CD4-positive, alpha-beta T cell (primary cell): ENCODE measurements around the gene LNX2. TPM values are rescaled to one million over a fixed set of nuclear protein-coding genes. Genes with fewer than 3 reads are reported as not detected.

Source experiments
- ATAC-seq: fragments of 200-7000 bp; cut with Tn5 transposase; one replicate; pipeline ENCODE4 v1.10.0; 2022; ENCODE audit warnings: mild to moderate bottlenecking; ENCODE audit not compliant: poor library complexity
- CTCF ChIA-PET: fragments of 350-600 bp; sonication (Branson Sonifier 250); formaldehyde crosslinking; loops from one replicate; lab custom pipeline; 2021; ENCODE audit warnings: antibody characterized with exemption, inconsistent platforms; lab: Charles Lee
- POLR2A ChIA-PET: fragments of 350-600 bp; sonication (Branson Sonifier 250); formaldehyde crosslinking; loops from one replicate; lab custom pipeline; 2021; ENCODE audit warnings: antibody characterized with exemption, inconsistent platforms; lab: Charles Lee
- DNase-seq, 14 experiments: peaks; one replicate each; pipeline ENCODE4 v3.0.0-alpha.2; 2013 to 2020; ENCODE audit warnings: mixed read lengths in 2 of 14
- H3K27ac ChIP-seq, 2 donors: one replicate each; pipeline versions ENCODE4 v1.5.1 to v1.7.0; 2013; ENCODE audit warnings: low read length in 2 of 2, low read depth in 1 of 2, mild to moderate bottlenecking in 1 of 2
- H3K27me3 ChIP-seq, 2 experiments: 1 replicate in 1 of 2; 2 replicates in 1 of 2; pipeline versions ENCODE4 v1.6.1 to v1.7.0; 2013; ENCODE audit warnings: low read length in 2 of 2, control low read depth in 1 of 2, mild to moderate bottlenecking in 1 of 2, moderate library complexity in 1 of 2; ENCODE audit not compliant: insufficient read depth in 2 of 2, control insufficient read depth in 1 of 2
- H3K36me3 ChIP-seq: one replicate; pipeline ENCODE4 v1.6.1; 2013; ENCODE audit warnings: low read length, control low read depth; ENCODE audit not compliant: insufficient read depth
- H3K4me1 ChIP-seq: one replicate; pipeline ENCODE4 v1.6.1; 2013; ENCODE audit warnings: low read length, control low read depth; ENCODE audit not compliant: insufficient read depth
- H3K4me3 ChIP-seq: one replicate; pipeline ENCODE4 v1.5.1; 2013; ENCODE audit warnings: mild to moderate bottlenecking, low read length, moderate library complexity
- H3K9me3 ChIP-seq, 2 experiments: 1 replicate in 1 of 2; 2 replicates in 1 of 2; pipeline versions ENCODE4 v1.6.1 to v1.7.0; 2013; ENCODE audit warnings: low read length in 2 of 2, mild to moderate bottlenecking in 2 of 2, control low read depth in 1 of 2, moderate library complexity in 1 of 2; ENCODE audit not compliant: control insufficient read depth in 1 of 2, insufficient read depth in 1 of 2
- H3K27ac Mint-ChIP-seq: one replicate; pipeline ENCODE4 v1.8.0; 2020; ENCODE audit warnings: mixed read lengths
- H3K27me3 Mint-ChIP-seq: one replicate; pipeline ENCODE4 v1.8.0; 2021; ENCODE audit warnings: mixed read lengths
- H3K36me3 Mint-ChIP-seq: one replicate; pipeline ENCODE4 v1.8.0; 2021; ENCODE audit warnings: low read depth, mixed read lengths
- H3K4me1 Mint-ChIP-seq: one replicate; pipeline ENCODE4 v1.8.0; 2021; ENCODE audit warnings: low read depth, mixed read lengths
- H3K4me3 Mint-ChIP-seq: one replicate; pipeline ENCODE4 v1.8.0; 2020; ENCODE audit warnings: mild to moderate bottlenecking, mixed read lengths
- H3K9me3 Mint-ChIP-seq: one replicate; pipeline ENCODE4 v1.8.0; 2020; ENCODE audit warnings: mixed read lengths
- CTCF ChIP-seq: fragments of 200-600 bp; IDR thresholded peaks from one replicate; pipeline ENCODE4 v1.8.0; 2022; ENCODE audit warnings: antibody characterized with exemption, mild to moderate bottlenecking
- intact Hi-C, 2 experiments: fragments of 100-400 bp; cut with DNase I in 1 of 2; cut with micrococcal nuclease in 1 of 2; formaldehyde crosslinking; loops; one replicate each; pipeline versions ENCODE4 v1.15.1 to v1.9.0; 2023 to 2025; cut with DNase I, micrococcal nuclease
- total RNA-seq, 174 experiments: library from RNA in 2 of 174; stranded (reverse) in 2 of 174; gene quantifications; one replicate each; pipeline ENCODE4 v1.2.3 and lab custom pipeline; 2021 to 2026

LNX2 gene
- total RNA-seq, 2 experiments from 2014 or later: 3.5 to 3.9 TPM

- no peaks in the 10 kb centered on the region for H3K27me3 Mint-ChIP-seq
- peaks cover 10% of the 10 kb centered on the region for H3K36me3 Mint-ChIP-seq
- ChIA-PET CTCF (interaction anchor here (0.5 kb wide), 1 partner anchor 235 kb away, joined by 3 read pairs; no protein-coding TSS in a partner anchor), POLR2A (no interaction called here)
- Histone ChIP-seq H3K27me3 (no peaks in the 10 kb centered on the region), H3K4me3 (no peak overlapping the region), H3K9me3 (no peaks in the 10 kb centered on the region), H3K36me3 (no peaks in the 10 kb centered on the region), H3K4me1 (no peaks in the 10 kb centered on the region), H3K27ac (no peak overlapping the region)
- DNase-seq (no peak), ATAC-seq (no peak)
- intact Hi-C loops: no loop called here
- no peak for TF ChIP-seq CTCF
- no peak overlapping the region for H3K4me3 Mint-ChIP-seq
- H3K27ac Mint-ChIP-seq: no peak overlapping the region
- H3K4me1 Mint-ChIP-seq: peaks cover 10% of the 10 kb centered on the region
- no peaks in the 10 kb centered on the region for H3K9me3 Mint-ChIP-seq
These were observed 39.0 kb upstream of the LNX2 start for GRCh38 chr13:27659145-27659865.

DNA sequence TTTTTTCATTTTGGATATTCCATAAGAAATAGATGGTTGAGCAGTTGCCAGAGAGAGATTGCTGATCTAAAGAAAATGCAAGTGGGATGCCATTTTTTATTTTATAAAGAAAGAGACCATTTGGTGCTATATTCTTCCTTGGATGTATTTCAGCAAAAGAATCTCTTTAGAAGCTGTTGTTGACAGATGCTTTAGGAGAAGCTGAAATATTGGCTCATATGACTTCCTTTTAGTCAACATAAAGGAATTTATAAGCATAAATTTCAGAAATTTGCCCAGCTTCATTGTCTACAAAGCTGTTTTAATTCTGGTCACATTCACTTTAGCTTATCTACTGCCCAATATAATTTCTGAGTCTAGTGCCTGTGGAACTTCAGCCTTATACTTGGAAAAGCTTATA, 38.2 kb upstream of the LNX2 start:
- intact Hi-C loops: no loop called here
- DNase-seq (no peak), ATAC-seq (no peak)
- no peak for TF ChIP-seq CTCF
- Mint-ChIP-seq H3K4me3 (no peak overlapping the region), H3K9me3 (no peaks in the 10 kb centered on the region), H3K36me3 (peaks cover 18% of the 10 kb centered on the region), H3K27me3 (no peaks in the 10 kb centered on the region), H3K4me1 (peaks cover 10% of the 10 kb centered on the region), H3K27ac (no peak overlapping the region)
- Histone ChIP-seq H3K27ac (no peak overlapping the region), H3K36me3 (no peaks in the 10 kb centered on the region), H3K27me3 (no peaks in the 10 kb centered on the region), H3K9me3 (no peaks in the 10 kb centered on the region), H3K4me1 (no peaks in the 10 kb centered on the region), H3K4me3 (no peak overlapping the region)
- ChIA-PET CTCF (no interaction called here), POLR2A (interaction anchor here (0.5 kb wide), 1 partner anchor 685 kb away, joined by 3 read pairs; no protein-coding TSS in a partner anchor)

DNA sequence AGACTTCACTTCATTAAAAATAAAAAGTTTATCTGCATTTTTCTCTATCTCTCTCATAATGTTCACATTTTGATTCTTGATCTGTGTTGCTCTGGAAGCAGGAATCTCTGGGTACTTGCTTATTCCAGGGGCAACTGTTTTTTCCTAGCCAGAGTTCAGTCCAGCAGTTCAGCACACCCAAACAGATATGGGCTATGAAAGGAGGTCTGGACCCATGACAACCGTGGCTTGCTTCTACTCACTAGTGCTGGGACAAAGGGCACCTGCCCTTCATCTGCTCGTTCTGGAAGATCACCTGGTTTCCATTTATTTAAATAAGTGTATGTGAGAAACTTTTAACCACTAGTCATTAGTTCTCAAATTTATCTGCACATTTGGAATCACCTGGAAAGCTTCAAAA, 37.4 kb upstream of the LNX2 start:
- Mint-ChIP-seq H3K4me1 (peaks cover 10% of the 10 kb centered on the region), H3K36me3 (peaks cover 25% of the 10 kb centered on the region), H3K27me3 (no peaks in the 10 kb centered on the region), H3K9me3 (no peaks in the 10 kb centered on the region), H3K27ac (no peak overlapping the region), H3K4me3 (no peak overlapping the region)
- H3K27me3 ChIP-seq: no peaks in the 10 kb centered on the region
- CTCF ChIA-PET: no interaction called here
- no peak overlapping the region for H3K4me3 ChIP-seq
- no peak for TF ChIP-seq CTCF
- DNase-seq (no peak), ATAC-seq (no peak)
- no peaks in the 10 kb centered on the region for H3K9me3 ChIP-seq
- H3K27ac ChIP-seq: no peak overlapping the region
- H3K4me1 ChIP-seq: no peaks in the 10 kb centered on the region
- POLR2A ChIA-PET: no interaction called here
- intact Hi-C loops: no loop called here
- no peaks in the 10 kb centered on the region for H3K36me3 ChIP-seq
